ENCODE results near the gene TTC39C.
"Not testable (repeated sequence)": the region's sequence is repeated elsewhere in the genome, so short reads cannot be mapped to it uniquely, and the experiment has no call there.

The TTC39C gene

DNA sequence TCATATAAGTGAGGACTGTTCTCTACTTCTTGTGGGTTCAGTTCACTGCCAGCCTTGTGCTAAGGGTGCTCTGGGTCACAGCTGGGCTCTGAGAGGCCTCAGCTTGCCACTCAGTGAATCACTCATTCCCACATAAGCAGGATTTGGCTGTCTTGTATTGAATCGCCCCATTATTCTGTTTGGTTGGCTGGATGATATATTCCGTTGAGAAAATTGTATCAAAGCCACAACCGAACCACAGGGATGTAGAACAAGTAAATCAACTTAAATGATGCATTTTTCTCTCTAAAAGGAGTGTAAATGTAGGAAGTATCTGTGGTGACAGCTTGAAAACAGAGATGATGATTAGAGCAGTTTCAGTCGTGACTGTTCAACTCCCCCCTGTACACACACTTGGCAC lies 39.6 kb downstream of the TTC39C start:
- no peak for DNase-seq (ENCODE audit: low read depth in 2 of 2)

DNA sequence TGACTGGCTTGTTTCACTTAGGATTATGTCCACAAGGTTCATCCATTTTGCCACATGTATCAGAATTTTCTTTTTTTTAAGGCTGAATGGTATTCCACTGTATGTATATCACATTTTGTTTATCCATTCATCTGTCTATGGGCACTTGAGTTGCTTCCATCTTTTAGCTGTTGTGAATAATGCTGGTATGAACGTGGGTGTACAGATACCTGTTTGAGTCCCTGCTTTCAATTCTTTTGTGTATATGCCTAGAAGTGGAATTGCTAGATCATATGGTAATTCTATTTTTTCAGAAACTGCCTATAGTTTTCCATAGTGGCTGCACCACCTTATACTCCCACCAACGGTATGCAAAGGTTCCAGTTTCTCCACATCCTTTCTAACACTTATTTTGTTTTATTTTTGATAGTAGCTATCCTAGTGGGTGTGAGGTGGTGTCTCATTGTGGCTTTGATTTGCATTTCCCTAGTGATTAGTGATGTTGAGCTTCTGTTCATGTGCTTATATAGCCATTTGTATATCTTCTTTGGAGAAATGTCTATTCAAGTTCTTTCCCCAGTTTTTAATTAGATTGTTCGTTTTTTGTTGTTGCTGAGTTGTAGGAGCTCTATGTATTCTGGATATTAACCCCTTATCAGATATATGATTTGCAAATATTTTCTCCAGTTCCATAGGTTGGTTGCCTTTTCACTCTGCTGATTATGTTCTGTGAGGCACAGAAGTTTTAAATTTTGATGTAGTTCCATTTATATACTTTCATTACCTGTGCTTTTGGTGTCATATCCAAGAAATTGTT lies 40.7 kb downstream of the TTC39C start:
- no peak for DNase-seq (ENCODE audit: low read depth in 2 of 2)

GRCh38 chr18:24055878-24056277 lies 41.3 kb downstream of the TTC39C start:
- no peak for DNase-seq (ENCODE audit: low read depth in 2 of 2)

DNA sequence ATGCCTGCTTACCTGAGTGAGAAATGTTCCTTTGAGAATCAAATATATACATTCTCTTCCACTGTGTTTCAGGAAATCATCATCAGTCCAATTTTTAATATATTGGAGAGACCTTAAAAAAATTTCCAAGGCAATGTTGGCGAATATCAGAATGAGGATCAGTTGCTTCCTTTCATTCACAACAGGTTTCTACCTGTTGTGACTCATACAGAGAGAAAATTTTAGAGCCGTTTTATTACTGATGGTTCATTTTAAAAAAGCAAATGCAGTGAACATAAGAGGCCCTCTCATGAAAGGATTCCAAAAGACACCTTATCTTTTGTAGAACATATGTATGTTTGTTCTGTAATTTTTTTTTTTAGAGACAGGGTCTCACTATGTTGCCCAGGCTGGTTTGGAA lies 42.0 kb downstream of the TTC39C start:
- DNase-seq (ENCODE audit: low read depth in 2 of 2): no peak

GRCh38 chr18:24057804-24058203 lies 43.2 kb downstream of the TTC39C start:
- DNase-seq (ENCODE audit: low read depth in 2 of 2): no peak

- DNase-seq (ENCODE audit: low read depth in 2 of 2): not testable (repeated sequence)
Observed at GRCh38 chr18:24059385-24059784, 44.8 kb downstream of the TTC39C start.

DNA sequence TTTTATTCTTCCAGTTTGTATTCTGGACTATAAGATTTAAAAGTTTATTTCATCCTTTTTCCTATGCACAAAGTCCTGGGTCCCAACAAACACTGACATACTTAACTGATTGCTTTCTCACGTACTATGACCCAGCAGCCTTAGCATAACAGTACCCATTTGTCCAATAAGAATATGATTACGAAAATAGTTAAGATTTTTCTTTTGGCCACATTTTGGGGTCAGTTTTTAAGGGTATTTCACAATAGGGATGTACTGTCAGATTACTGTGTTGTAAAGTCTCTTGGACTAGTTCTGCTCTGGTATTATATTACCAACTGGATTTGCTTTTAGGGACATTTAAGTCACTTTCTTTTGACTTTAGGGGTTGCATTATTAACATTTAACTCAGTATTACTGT lies 46.1 kb downstream of the TTC39C start:
- no peak for DNase-seq (ENCODE audit: low read depth in 2 of 2)

- no peak for DNase-seq (ENCODE audit: low read depth in 2 of 2)
Observed at GRCh38 chr18:24063121-24063731, 48.7 kb downstream of the TTC39C start.

DNA sequence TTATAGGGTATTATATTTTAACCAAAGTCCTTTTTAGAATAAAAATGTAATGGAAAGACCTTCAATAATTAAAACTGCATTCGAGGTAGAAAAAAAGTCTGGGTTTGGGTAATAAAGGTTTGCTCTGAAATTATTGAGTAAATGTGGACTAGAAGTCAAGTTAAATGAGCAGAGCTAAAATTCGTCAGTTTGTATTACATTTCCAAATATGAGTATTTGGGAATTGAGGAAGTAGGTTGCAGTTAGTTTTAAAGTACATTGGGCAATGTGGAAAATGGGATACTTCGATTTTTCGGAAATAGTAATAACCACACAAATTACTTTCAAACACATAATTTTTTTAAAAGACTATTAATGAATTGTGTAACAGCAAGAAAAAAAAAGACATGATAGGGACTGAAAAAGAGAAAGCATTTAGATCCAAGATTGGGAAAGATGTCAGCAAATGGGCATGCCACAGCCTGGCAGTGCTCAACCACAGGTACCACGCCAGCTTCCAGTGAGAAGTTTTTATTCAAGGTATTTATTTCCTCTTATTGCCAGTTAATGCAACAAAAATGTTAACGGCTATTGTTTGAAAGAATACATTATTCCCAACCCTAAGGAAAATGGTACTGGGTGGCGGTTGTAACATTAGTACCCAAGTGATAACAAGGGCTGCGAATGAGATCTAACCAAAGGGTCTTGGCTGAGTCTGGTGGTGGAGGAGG lies 50.0 kb downstream of the TTC39C start:
- no peak for DNase-seq (ENCODE audit: low read depth in 2 of 2)

DNA sequence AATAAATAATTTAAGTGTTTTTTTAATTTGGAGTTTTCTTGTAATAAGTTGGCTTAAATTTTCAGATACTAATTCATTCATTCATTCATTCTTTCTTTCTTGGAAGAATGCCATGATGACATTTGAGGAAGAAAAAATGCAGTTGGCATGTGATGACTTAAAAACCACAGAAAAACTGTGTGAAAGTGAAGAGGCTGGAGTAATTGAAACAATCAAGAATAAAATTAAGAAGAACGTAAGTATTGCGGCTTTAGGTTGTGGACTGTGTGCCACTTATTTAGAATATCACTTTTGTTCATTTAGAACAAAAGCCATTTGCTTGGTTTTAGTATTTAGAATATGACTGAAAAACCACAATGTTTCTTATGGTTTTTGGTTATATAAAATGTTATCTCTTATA lies 51.4 kb downstream of the TTC39C start:
- DNase-seq (ENCODE audit: low read depth in 2 of 2): no peak

DNA sequence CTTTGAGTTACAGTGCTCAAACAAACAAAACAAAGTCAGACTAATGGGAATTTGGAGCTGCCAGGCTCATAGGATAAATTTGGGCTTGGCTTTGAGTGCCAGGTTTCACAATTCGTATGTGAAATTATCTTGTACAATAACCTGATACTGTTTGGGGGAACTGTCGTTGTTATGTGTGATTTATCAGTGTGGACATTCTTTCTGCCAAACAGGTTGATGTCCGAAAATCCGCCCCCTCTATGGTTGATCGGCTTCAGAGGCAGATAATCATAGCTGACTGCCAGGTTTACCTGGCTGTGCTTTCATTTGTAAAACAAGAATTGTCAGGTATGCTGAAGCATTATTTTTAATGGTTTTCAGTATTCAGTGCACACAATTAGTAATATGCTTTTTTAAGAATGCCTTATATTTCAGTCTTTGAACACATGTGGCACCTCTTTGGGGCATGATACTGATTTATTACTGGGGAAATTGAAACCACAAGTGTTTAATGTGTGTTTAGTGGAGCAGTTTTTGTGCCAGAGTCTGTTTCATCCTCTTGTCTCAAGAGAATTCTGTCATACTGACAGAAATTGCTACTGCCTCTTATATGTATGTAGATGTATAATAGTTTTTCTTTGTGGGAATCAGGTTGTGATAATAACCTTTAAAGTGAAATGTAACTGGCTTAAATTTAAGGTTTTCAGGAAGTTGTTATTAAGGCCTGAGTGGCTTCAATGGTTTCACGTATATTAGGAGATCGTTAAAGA lies 54.6 kb downstream of the TTC39C start:
- no peak for DNase-seq (ENCODE audit: low read depth in 2 of 2)

DNA sequence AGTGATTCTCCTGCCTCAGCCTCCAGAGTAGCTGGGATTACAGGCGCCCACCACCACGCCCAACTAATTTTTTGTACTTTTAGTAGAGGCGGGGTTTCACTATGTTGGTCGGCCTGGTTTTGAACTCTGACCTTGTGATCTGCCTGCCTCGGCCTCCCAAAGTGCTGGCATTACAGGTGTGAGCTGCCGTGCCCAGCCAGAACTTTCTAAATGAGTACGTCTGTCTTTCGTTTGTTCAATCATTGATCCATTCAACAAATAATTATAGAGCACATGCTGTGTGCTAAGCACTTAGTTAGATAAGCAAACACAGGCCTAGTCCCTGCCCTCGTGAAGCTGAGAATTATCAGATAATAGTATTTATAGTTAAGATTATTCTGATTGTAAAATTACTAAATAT lies 56.5 kb downstream of the TTC39C start:
- DNase-seq (ENCODE audit: low read depth in 2 of 2): no peak

GRCh38 chr18:24071779-24072178 lies 57.2 kb downstream of the TTC39C start:
- DNase-seq (ENCODE audit: low read depth in 2 of 2): no peak

- DNase-seq (ENCODE audit: low read depth in 2 of 2): no peak
Observed at GRCh38 chr18:24072743-24073142, 58.2 kb downstream of the TTC39C start.

GRCh38 chr18:24073791-24074190 lies 59.2 kb downstream of the TTC39C start:
- no peak for DNase-seq (ENCODE audit: low read depth in 2 of 2)

DNA sequence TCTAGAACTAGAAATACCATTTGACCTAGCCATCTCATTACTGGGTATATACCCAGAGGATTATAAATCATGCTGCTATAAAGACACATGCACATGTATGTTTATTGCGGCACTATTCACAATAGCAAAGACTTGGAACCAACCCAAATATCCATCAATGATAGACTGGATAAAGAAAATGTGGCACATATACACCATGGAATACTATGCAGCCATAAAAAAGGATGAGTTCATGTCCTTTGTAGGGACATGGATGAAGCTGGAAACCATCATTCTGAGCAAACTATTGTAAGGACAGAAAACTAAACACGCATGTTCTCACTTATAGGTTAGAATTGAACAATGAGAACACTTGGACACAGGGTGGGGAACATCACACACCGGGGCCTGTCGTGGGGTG lies 60.2 kb downstream of the TTC39C start:
- not testable (repeated sequence) for DNase-seq (ENCODE audit: low read depth in 2 of 2)

DNA sequence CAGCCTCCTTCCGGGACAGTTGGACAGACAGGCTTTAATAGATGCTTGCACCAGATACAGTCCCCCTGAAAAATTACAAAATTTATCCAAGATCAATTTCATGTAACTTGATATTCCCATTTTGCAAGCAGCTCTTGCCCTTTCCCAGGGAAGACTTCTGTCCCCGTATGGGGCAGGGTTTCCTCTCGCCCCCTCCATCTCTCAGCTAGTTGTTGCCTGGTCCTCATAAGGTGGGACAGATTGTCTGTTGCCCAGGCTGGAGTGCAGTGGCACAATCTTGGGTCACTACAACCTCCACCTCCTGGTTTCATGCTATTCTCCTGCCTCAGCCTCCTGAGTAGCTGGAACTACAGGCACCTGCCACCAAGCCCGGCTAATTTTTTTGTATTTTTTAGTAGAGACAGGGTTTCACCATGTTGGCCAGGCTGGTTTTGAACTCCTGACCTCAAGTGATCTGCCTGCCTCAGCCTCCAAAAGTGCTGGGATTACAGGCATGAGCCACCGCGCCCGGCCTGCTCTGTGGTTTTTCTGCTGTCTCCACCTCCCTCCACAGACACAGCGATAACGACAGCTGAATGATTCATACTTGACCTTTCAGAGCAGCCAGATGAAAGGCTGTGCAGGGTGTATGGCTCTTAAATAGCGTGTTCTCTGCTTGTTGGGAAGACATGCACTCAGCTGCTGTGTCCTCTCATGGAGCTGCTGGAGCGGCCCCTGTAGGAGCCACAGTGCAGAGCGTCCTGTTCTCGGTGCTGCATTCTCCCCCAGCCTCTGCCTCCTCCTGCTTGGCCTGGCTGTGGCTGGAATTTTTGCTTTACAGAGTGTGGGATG lies 61.4 kb downstream of the TTC39C start:
- DNase-seq (ENCODE audit: low read depth in 2 of 2): peak; percentile 51 to 60

- DNase-seq (ENCODE audit: low read depth in 2 of 2): no peak
Observed at GRCh38 chr18:24076950-24077349, 62.4 kb downstream of the TTC39C start.

DNA sequence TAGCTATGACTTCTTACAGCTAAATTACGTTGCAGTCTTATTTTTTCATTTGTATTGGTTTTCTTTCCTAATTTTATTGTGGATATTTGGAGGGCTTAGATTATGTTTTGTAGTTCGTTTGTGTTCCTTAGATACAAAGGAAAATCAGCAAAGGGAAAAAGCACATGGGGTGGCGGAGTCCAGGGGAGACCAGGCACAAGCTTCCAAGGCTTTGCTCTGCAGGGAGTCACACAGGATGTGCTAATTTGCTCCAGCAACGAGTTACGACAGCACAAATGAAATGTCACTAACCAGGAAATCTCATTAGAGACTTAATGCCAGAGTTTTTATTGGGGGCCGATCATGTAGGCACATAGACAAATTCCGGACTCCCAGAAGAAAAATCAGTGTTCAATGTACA lies 63.8 kb downstream of the TTC39C start:
- DNase-seq (ENCODE audit: low read depth in 2 of 2): no peak

DNA sequence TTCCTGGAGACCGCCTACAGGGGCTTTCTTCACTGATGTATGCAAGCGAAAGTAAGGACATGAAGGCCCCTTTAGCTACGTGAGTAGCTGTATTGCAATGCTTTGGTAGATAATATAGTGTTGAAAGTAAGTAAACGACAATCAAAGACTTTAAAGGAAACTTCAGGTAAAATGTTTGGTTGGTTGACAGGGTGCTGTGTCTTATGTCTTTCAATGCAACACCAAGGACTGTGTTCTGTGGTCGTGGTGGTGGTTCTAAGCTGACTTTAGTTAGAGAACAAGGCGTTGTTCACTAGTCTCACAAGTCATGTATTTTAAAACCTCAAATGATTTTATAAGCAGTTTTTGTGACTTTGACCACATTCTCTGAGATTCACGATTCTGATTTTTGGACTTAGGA lies 66.3 kb downstream of the TTC39C start:
- DNase-seq (ENCODE audit: low read depth in 2 of 2): no peak

GRCh38 chr18:24083550-24083949 lies 69.0 kb downstream of the TTC39C start:
- no peak for DNase-seq (ENCODE audit: low read depth in 2 of 2)
